ENCODE data around the gene MTMR6.
A peak's percentile ranks its signal among the peaks of the same experiment; 100 is the strongest.

MTMR6 gene

GRCh38 chr13:25286969-25287961 is at the start of gene MTMR6:
TSS of gene MTMR6 (minus strand) at chr13:25287488. CDS start at chr13:25287247, 241 bp downstream.
- no peaks in the 10 kb centered on the region for H3K36me3 ChIP-seq (ENCODE audit: insufficient read depth, low read length)
- H3K9ac ChIP-seq (ENCODE audit: low read length): peak within 1 kb of the TSS; percentile 87
- no peaks in the 10 kb centered on the region for H3F3A ChIP-seq (ENCODE audit: insufficient read depth, low read length)
- H3K4me3 ChIP-seq (ENCODE audit: low read depth, low read length, poor library complexity, severe bottlenecking): peak within 1 kb of the TSS; percentile 90
- H4K20me1 ChIP-seq (ENCODE audit: insufficient read depth, low read length): no peaks in the 10 kb centered on the region
- TF ChIP-seq EZH2 (IDR thresholded peaks at IDR 0.05; ENCODE audit: borderline replicate concordance, low read length) (no peak), CTCF (IDR thresholded peaks at IDR 0.05; ENCODE audit: low read length) (peak; percentile 92)
- no peaks in the 10 kb centered on the region for H3K27me3 ChIP-seq (ENCODE audit: insufficient read depth, low read length)
- peaks cover 17% of the 10 kb centered on the region for H3K4me1 ChIP-seq (ENCODE audit: insufficient read depth, low read length, severe bottlenecking)
- H3K9me3 ChIP-seq (ENCODE audit: low read length): no peaks in the 10 kb centered on the region
- no peaks in the 10 kb centered on the region for H3K79me2 ChIP-seq (ENCODE audit: insufficient read depth, low read length)
- H3K9me2 ChIP-seq (ENCODE audit: low read depth, low read length): no peaks in the 10 kb centered on the region
- peak within 1 kb of the TSS; percentile 92; the same call in 1 of the 2 replicates for H2AFZ ChIP-seq (ENCODE audit: low read length)
- peak within 1 kb of the TSS; percentile 78 for H3K4me2 ChIP-seq (ENCODE audit: low read length)
- H3K27ac ChIP-seq (ENCODE audit: low read depth, low read length, poor library complexity, severe bottlenecking): peak within 1 kb of the TSS; percentile 77

GRCh38 chr13:25335856-25336255 is 48.6 kb upstream of the MTMR6 start:
- Histone ChIP-seq H3K4me2 (ENCODE audit: low read length) (no peak overlapping the region), H3K79me2 (ENCODE audit: insufficient read depth, low read length) (0 out of 2 replicates have a peak, but pooled peaks cover 3% of the 10 kb centered on the region), H3F3A (ENCODE audit: insufficient read depth, low read length) (no peaks in the 10 kb centered on the region), H2AFZ (ENCODE audit: low read length) (no peak overlapping the region), H3K27me3 (ENCODE audit: insufficient read depth, low read length) (no peaks in the 10 kb centered on the region), H3K4me3 (ENCODE audit: low read depth, low read length, poor library complexity, severe bottlenecking) (no peak overlapping the region), H3K36me3 (ENCODE audit: insufficient read depth, low read length) (peaks cover 93% of the 10 kb centered on the region), H3K27ac (ENCODE audit: low read depth, low read length, poor library complexity, severe bottlenecking) (no peak overlapping the region), H3K9ac (ENCODE audit: low read length) (no peak overlapping the region), H4K20me1 (ENCODE audit: insufficient read depth, low read length) (no peaks in the 10 kb centered on the region), H3K4me1 (ENCODE audit: insufficient read depth, low read length, severe bottlenecking) (no peaks in the 10 kb centered on the region), H3K9me2 (ENCODE audit: low read depth, low read length) (no peaks in the 10 kb centered on the region), H3K9me3 (ENCODE audit: low read length) (no peaks in the 10 kb centered on the region)
- TF ChIP-seq CTCF (IDR thresholded peaks at IDR 0.05; ENCODE audit: low read length): no peak
- TF ChIP-seq EZH2 (IDR thresholded peaks at IDR 0.05; ENCODE audit: borderline replicate concordance, low read length): no peak

DNA sequence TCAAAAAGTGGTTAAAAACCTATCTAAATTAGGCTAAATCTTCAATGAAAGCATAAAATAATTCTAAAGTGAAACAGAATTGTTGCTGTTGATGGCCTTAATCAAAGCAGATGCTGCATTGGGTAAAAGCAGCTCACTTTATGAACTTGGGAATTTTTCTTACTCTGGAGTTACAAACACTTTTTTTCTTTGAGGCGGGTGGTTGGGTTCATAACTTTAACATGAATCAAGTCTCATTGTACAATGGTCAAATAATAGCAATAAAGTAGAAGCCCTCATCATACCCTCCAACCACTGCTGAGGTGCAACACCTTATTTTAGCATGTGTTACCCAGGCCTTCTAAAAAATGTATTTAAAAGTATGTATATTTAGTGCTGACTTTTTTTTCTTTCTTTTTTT is 43.3 kb upstream of the MTMR6 start:
- TF ChIP-seq EZH2 (IDR thresholded peaks at IDR 0.05; ENCODE audit: borderline replicate concordance, low read length) (no peak), CTCF (IDR thresholded peaks at IDR 0.05; ENCODE audit: low read length) (no peak)
- Histone ChIP-seq H3K9me3 (ENCODE audit: low read length) (no peaks in the 10 kb centered on the region), H2AFZ (ENCODE audit: low read length) (no peak overlapping the region), H3K27me3 (ENCODE audit: insufficient read depth, low read length) (no peaks in the 10 kb centered on the region), H3K79me2 (ENCODE audit: insufficient read depth, low read length) (0 out of 2 replicates have a peak, but pooled peaks cover 3% of the 10 kb centered on the region), H3K9me2 (ENCODE audit: low read depth, low read length) (no peaks in the 10 kb centered on the region), H3K27ac (ENCODE audit: low read depth, low read length, poor library complexity, severe bottlenecking) (no peak overlapping the region), H3F3A (ENCODE audit: insufficient read depth, low read length) (no peaks in the 10 kb centered on the region), H3K36me3 (ENCODE audit: insufficient read depth, low read length) (peaks cover 98% of the 10 kb centered on the region), H3K4me1 (ENCODE audit: insufficient read depth, low read length, severe bottlenecking) (no peaks in the 10 kb centered on the region), H3K4me2 (ENCODE audit: low read length) (no peak overlapping the region), H3K4me3 (ENCODE audit: low read depth, low read length, poor library complexity, severe bottlenecking) (no peak overlapping the region), H3K9ac (ENCODE audit: low read length) (no peak overlapping the region), H4K20me1 (ENCODE audit: insufficient read depth, low read length) (no peaks in the 10 kb centered on the region; the same call in 1 of the 2 replicates)

All from OCI-LY1 (cell line).